Erythroblast (primary cell): Measurements from ENCODE around the gene TBX3.

Experiments used
- GATA1 ChIP-seq: IDR thresholded peaks from 2 replicates; pipeline ENCODE4 v1.6.1; 2011; ENCODE audit warnings: low read depth, mild to moderate bottlenecking, control low read depth, low read length, moderate library complexity
- POLR2A ChIP-seq: IDR thresholded peaks from 2 replicates; pipeline ENCODE4 v1.6.1; 2011; ENCODE audit warnings: mild to moderate bottlenecking, low read length

DNA sequence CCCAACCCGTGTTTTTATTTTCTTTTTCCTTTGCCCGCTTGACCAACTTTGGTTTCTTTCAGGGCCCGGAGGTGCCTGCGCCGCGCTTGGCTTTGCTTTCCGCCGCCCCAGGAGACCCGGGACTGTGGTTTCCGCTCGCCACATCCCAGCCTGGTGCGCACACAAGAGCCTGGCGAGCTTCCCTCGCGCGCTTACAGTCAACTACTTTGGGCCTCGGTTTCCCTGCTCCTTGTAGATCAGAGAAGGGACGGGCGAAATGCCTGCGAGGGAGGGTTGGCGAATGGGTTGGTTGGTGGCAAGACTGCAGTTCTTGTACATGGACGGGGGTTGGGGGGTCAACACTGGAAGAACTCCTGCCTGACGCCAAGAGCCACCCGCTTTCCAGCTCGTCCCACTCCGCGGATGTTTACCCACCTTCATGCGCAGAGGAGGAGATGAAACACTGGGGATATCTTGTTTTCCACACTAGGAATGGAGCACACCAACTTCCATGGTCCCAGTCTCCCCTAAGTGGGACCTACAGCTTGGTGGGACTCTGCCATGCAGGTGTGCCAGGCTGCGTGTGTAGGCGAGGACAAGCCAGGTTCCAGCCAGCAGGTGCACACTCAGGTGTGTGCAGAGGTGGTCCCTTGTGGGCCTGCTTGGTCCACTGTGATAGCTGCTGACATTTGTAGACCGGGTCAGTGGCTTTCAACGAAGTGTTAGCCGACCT lies 16.6 kb upstream of the TBX3 start:
- TF ChIP-seq POLR2A, result no peak
- TF ChIP-seq GATA1, result no peak
